GM21526 (cell line): Measurements from ENCODE around the gene RASGRF1.
"Not testable (repeated sequence)": the region's sequence is repeated elsewhere in the genome, so short reads cannot be mapped to it uniquely, and the experiment has no call there.

Experiments
- ATAC-seq: cut with Tn5 transposase; IDR thresholded peaks from one replicate; pipeline ENCODE4 v1.9.1; 2021; ENCODE audit warnings: moderate library complexity; ENCODE audit not compliant: unreplicated experiment, low FRiP score

RASGRF1 gene, protein sequence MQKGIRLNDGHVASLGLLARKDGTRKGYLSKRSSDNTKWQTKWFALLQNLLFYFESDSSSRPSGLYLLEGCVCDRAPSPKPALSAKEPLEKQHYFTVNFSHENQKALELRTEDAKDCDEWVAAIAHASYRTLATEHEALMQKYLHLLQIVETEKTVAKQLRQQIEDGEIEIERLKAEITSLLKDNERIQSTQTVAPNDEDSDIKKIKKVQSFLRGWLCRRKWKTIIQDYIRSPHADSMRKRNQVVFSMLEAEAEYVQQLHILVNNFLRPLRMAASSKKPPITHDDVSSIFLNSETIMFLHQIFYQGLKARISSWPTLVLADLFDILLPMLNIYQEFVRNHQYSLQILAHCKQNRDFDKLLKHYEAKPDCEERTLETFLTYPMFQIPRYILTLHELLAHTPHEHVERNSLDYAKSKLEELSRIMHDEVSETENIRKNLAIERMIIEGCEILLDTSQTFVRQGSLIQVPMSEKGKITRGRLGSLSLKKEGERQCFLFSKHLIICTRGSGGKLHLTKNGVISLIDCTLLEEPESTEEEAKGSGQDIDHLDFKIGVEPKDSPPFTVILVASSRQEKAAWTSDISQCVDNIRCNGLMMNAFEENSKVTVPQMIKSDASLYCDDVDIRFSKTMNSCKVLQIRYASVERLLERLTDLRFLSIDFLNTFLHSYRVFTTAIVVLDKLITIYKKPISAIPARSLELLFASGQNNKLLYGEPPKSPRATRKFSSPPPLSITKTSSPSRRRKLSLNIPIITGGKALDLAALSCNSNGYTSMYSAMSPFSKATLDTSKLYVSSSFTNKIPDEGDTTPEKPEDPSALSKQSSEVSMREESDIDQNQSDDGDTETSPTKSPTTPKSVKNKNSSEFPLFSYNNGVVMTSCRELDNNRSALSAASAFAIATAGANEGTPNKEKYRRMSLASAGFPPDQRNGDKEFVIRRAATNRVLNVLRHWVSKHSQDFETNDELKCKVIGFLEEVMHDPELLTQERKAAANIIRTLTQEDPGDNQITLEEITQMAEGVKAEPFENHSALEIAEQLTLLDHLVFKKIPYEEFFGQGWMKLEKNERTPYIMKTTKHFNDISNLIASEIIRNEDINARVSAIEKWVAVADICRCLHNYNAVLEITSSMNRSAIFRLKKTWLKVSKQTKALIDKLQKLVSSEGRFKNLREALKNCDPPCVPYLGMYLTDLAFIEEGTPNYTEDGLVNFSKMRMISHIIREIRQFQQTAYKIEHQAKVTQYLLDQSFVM (N-terminal part only)

GRCh38 chr15:79090487-79091203 is at the start of gene RASGRF1:
Gene RASGRF1, minus strand, starts transcription at chr15:79090780. Its CDS starts 282 bp downstream, at chr15:79090498.
- ATAC-seq, result no peak

DNA sequence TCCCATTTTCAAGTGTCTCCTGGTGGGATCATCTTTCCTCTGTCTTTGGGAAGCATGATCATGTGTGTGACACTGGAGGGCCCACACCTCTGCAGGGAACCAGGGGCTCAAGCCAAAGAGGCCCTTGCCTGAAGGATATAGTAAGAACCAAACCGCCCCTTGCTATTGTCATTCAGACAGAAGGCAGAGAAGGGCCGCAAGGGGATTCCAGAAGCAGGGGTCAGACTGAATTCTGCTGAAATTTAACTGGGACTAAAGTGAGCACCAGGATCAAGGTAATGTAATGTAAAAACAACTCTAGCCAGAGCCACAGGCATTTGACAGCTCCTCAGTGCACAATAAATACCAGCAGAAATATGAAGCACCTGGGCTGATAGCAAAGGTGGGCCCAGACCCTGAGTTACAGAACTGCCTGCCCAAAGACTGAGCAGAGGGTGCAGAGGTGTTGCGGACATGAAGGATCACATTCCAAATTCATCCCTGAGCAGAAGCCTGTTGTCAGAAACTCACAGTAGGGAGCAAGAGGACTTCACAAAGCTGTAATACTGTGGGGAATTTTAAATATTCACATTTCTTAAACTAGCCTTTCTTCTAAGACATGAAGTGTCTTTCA is 46.0 kb upstream of the RASGRF1 start:
- no peak for ATAC-seq

DNA sequence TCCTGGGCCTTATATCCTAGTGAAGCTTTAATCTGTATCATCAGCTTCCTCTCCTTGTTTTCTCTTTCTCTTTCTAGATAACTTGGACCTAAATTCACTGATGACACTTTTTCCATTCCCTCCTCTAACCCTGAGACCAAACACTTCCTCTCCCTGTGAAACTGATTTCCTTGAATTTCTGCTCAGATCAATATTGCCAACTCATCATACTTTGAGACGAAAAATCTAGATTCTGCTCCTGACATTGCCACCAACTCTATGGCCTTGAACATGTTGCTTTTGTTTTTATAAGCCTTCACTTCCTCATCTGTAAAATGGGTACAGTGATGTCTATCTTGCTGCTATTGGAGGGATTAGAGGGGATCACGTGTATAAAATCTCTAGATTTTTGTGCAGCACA is 42.7 kb upstream of the RASGRF1 start:
- ATAC-seq, result no peak

DNA sequence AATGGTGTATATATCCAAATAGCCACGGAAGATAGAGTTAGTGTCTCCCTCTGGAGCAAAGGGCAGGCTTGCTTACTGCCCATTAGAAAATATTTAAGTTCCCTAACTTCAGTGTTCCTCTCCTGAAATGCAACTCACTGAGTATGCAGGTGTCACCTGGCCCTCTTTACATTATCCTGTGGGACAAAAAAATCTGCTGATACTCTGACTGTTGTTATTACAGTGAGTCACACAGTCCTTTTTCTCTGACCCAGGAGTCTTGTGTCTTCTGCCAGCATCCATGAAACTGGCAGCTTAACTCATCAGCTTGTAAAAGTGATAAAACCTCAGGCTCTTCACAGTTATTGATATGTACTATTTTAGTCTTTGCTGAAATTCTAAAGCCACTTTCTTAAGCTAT is 42.2 kb upstream of the RASGRF1 start:
- ATAC-seq, result no peak

- ATAC-seq, result no peak
Measured at GRCh38 chr15:79132361-79132760, 41.8 kb upstream of the RASGRF1 start.

DNA sequence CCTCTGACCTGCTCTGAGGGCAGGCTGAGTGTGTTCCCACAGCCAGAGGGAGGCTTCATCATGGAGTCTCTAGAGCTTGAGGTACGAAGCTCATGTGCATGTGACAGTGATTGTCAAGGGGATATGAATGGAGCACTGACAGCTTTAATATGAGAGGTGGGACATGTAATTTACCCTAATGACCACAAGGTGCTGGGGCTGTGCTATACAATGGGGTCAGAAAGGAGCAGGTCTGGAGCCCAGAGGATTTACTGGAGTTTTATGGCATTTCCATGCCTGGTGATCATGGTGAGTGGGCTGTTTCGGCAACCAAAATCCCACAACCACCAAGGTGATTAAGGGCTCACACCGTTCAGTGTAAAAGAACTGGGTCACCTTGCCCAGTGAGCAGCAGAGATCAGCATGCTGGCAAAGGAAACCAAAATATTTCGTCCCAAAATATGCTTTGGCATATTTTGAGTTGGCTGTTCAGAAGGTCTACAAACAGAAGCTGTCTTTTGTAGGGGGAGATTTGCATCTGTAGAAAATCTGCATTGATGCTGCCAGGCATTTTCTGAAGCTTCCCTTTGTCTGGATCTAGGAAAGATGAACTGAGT is 40.1 kb upstream of the RASGRF1 start:
- ATAC-seq, result no peak

- no peak for ATAC-seq
Measured at GRCh38 chr15:79129235-79129634, 38.7 kb upstream of the RASGRF1 start.

DNA sequence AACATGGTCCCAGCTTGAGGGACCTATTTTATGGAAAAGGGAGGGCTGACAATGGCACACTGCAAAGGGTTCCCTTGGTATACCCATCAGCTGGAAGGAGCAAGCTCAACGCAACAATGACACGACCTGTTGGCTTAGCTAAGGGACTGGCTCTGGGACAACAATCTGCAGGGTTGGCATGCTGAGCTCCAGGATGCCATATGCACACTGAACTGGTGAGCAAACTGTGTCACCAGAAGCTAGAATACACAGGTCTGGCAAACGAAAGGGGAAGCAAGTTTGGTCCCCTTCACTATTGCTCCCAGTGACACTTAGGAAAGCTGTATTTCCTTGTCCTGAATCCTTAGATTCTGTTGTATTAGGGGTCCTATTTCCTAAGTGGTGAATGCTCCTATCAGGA is 38.0 kb upstream of the RASGRF1 start:
- ATAC-seq, result no peak

DNA sequence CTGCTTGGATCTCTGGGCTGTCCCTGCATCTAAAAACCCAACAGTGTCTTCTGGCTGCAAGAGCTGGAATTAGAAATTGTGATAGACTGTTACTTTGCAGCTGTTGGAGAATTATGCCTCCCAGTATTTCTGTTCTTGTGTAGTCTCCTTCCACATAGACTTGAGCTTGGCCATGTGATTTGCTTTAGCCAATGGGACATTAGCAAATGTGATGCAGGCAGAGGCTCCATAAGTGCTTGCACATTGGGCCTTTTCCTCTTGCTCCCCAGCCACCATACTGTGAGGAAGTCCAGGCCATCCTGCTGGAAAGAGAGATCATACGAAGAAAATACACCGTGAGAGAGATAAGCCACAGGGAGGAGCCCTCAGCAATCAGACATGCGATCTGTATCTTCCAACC is 33.8 kb upstream of the RASGRF1 start:
- no peak for ATAC-seq

DNA sequence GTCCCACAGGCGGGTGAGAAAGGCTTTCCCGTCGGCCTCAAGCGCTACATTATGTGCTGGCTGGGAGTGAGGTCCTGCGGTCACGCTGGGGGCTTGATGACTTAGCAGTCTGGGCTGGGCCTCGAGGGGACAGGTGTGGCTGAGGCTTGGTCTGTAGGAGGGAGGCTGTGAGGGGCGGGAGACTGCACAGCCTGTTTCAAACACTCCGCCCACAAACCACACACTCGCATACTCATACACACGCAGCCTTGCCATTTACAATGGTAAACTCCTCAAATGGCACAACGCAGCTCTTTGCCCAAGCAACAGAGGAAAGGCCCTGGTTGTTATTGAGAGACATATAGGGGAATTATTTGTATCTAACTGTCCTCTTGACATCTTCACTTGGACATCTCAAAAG is 32.4 kb upstream of the RASGRF1 start:
- no peak for ATAC-seq

DNA sequence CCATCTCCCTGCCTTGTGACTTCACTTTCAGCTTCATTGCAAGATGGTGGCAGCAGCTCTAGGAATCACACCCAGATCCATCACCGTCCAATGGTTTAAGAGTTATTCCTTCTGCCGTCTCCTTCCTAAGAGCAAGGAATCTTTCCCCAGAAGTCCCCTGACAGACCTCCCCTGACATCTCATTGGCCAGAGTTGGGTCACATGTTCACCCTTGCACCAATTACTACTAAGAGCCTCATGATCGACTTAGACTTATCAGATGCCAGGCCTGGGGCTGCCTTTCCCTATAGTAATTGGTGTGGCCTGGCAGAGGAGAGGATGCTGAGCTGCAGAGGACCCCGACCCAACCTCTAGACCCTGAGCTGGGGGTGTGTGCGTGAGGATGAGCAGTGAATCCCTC is 31.8 kb upstream of the RASGRF1 start:
- no peak for ATAC-seq

DNA sequence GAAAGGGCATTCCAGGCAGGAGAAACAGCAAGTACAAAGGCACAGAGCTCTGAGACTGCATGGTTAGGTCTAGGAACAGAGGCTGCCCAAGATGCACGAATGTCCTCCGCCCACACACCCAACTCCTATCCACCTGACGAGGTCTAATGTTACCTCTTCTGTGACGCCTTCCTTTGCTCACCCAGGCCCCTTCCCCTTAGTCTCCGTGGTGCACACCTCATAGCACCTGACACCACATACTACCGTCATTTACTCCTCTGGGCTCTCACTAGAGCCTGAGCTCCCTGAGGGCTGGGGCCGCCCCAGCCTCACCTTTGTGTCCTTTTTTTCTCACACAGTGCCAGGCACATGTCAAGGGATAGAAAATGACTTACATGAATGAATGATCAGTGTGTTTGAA is 31.0 kb upstream of the RASGRF1 start:
- ATAC-seq, result no peak

- ATAC-seq, result no peak
Measured at GRCh38 chr15:79117442-79118204, 27.0 kb upstream of the RASGRF1 start.

GRCh38 chr15:79116771-79117170 is 26.2 kb upstream of the RASGRF1 start:
- ATAC-seq, result no peak

GRCh38 chr15:79115986-79116665 is 25.5 kb upstream of the RASGRF1 start:
- ATAC-seq, result no peak

GRCh38 chr15:79113831-79114230 is 23.3 kb upstream of the RASGRF1 start:
- ATAC-seq, result no peak

DNA sequence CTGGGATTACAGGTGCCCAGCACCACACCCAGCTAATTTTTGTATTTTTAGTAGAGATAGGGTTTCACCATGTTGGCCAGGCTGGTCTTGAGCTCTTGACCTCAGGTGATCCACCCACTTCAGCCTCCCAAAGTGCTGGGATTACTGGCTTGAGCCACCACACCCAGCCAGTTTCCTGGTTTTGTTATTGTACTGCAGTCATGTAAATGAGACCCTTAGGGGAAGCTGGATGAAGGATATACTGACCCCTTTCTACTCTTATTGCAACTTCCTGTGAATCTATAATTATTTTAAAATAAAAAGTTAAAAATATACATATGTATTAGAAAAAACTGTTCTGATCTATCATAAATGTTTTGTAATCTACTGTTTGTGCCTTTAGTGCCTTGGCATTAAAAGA is 20.8 kb upstream of the RASGRF1 start:
- ATAC-seq, result not testable (repeated sequence)

GRCh38 chr15:79105141-79105540 is 14.6 kb upstream of the RASGRF1 start:
- ATAC-seq, result no peak
